GM21367 (cell line): ENCODE results near the gene S1PR5.

Source experiments
- ATAC-seq: cut with Tn5 transposase; IDR thresholded peaks from one replicate; pipeline ENCODE4 v1.9.1; 2021; ENCODE audit not compliant: unreplicated experiment

The S1PR5 gene

GRCh38 chr19:10473192-10473591 is 44.1 kb downstream of the S1PR5 start:
- ATAC-seq, result no peak

- no peak for ATAC-seq
Measured at GRCh38 chr19:10471909-10472308, 45.3 kb downstream of the S1PR5 start.

- no peak for ATAC-seq
Measured at GRCh38 chr19:10468133-10468532, 49.1 kb downstream of the S1PR5 start.

GRCh38 chr19:10467104-10467706 is 50.0 kb downstream of the S1PR5 start:
- no peak for ATAC-seq

- no peak for ATAC-seq
Measured at GRCh38 chr19:10464456-10464855, 52.8 kb downstream of the S1PR5 start.
